Parathyroid adenoma (tissue), 2 donors: Measurements from ENCODE around the gene ASH1L.
"Not testable (repeated sequence)": the region's sequence is repeated elsewhere in the genome, so short reads cannot be mapped to it uniquely, and the experiment has no call there.

Experiments used
- H2AFZ ChIP-seq: fragments of 300-600 bp; sonication (generic); one replicate; pipeline ENCODE4 v1.7.0; 2017; ENCODE audit warnings: antibody characterized with exemption, mild to moderate bottlenecking
- H3K27ac ChIP-seq: fragments of 300-600 bp; sonication (generic); one replicate; pipeline ENCODE4 v1.7.0; 2017
- H3K27me3 ChIP-seq: fragments of 300-600 bp; sonication (generic); one replicate; pipeline ENCODE4 v1.7.0; 2017; ENCODE audit warnings: low read length; ENCODE audit not compliant: control insufficient read depth, insufficient read depth
- H3K36me3 ChIP-seq: fragments of 300-600 bp; sonication (generic); one replicate; pipeline ENCODE4 v1.7.0; 2017; ENCODE audit warnings: low read length; ENCODE audit not compliant: control insufficient read depth, insufficient read depth
- H3K4me1 ChIP-seq: fragments of 300-600 bp; sonication (generic); one replicate; pipeline ENCODE4 v1.7.0; 2017; ENCODE audit warnings: control low read depth
- H3K4me2 ChIP-seq: fragments of 300-600 bp; sonication (generic); one replicate; pipeline ENCODE4 v1.7.0; 2017; ENCODE audit warnings: low read length
- H3K4me3 ChIP-seq: fragments of 300-600 bp; sonication (generic); one replicate; pipeline ENCODE4 v1.7.0; 2017; ENCODE audit warnings: low read depth, low read length
- H3K79me2 ChIP-seq: fragments of 300-600 bp; sonication (generic); one replicate; pipeline ENCODE4 v1.7.0; 2017; ENCODE audit warnings: control low read depth
- H3K9ac ChIP-seq: fragments of 300-600 bp; sonication (generic); one replicate; pipeline ENCODE4 v1.7.0; 2017; ENCODE audit warnings: mild to moderate bottlenecking
- H3K9me3 ChIP-seq: fragments of 300-600 bp; sonication (generic); one replicate; pipeline ENCODE4 v1.7.0; 2017; ENCODE audit warnings: low read length; ENCODE audit not compliant: control insufficient read depth
- TF ChIP-seq, protein P1 (sequence below): fragments of 300-600 bp; sonication (generic); IDR thresholded peaks from one replicate; pipeline ENCODE4 v1.7.0; 2017; ENCODE audit warnings: antibody characterized with exemption, mild to moderate bottlenecking
- donor health status: primary hyperparathyroidism.

ASH1L gene, protein sequence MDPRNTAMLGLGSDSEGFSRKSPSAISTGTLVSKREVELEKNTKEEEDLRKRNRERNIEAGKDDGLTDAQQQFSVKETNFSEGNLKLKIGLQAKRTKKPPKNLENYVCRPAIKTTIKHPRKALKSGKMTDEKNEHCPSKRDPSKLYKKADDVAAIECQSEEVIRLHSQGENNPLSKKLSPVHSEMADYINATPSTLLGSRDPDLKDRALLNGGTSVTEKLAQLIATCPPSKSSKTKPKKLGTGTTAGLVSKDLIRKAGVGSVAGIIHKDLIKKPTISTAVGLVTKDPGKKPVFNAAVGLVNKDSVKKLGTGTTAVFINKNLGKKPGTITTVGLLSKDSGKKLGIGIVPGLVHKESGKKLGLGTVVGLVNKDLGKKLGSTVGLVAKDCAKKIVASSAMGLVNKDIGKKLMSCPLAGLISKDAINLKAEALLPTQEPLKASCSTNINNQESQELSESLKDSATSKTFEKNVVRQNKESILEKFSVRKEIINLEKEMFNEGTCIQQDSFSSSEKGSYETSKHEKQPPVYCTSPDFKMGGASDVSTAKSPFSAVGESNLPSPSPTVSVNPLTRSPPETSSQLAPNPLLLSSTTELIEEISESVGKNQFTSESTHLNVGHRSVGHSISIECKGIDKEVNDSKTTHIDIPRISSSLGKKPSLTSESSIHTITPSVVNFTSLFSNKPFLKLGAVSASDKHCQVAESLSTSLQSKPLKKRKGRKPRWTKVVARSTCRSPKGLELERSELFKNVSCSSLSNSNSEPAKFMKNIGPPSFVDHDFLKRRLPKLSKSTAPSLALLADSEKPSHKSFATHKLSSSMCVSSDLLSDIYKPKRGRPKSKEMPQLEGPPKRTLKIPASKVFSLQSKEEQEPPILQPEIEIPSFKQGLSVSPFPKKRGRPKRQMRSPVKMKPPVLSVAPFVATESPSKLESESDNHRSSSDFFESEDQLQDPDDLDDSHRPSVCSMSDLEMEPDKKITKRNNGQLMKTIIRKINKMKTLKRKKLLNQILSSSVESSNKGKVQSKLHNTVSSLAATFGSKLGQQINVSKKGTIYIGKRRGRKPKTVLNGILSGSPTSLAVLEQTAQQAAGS (N-terminal part only)

DNA sequence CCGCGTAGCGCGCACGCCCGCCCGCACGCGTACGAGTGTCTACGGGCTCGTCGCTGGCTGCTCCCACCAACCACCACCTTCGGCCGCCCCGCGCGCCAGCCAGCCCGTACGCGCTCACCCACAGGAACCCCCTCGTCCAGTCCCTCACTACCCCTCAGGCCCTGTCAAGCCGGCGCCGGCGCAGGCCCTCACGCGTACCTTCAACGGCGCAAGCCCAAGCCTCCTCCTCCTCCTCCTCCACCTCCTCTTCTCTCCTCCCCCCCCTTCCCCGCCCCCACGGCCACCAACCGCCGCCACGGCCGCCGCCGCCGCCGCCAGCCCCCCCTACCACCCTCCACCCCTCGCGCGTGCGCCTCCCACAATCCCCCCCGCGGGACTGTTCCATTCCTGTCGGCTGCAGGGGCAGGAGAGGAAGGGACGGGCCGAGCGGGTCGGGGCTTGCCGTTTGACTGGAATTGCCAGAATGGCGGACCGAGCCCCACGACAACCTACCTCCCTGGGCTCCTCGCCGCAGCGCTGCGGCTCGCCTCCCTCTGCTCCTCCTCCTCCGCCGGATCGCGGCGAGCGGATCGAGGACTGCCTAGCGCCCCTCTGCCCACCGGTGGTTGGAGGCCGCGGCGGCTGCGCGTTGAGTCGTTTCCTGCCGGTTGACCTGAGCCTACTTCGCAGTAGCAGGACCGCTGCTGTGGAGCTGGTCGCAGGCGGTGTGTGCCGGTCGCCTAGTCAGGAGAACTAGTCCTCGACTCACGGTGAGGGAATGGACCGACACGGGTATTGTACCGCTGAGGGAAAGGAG, at the start of gene ASH1L:
Gene ASH1L, minus strand, starts transcription at position 223 of the 796 bp plus-strand sequence. CDS start 41,284 bp downstream, outside the sequence.
- peak within 1 kb of the TSS; percentile 84 for H3K9ac ChIP-seq
- H3K79me2 ChIP-seq = peaks cover 17% of the 10 kb centered on the region
- H2AFZ ChIP-seq = peak within 1 kb of the TSS; percentile 85
- peak within 1 kb of the TSS; percentile 99 for H3K4me3 ChIP-seq
- H3K4me1 ChIP-seq = peaks cover 2% of the 10 kb centered on the region
- no peaks in the 10 kb centered on the region for H3K9me3 ChIP-seq
- H3K4me2 ChIP-seq = peak within 1 kb of the TSS; percentile 98
- TF ChIP-seq, protein P1, sequence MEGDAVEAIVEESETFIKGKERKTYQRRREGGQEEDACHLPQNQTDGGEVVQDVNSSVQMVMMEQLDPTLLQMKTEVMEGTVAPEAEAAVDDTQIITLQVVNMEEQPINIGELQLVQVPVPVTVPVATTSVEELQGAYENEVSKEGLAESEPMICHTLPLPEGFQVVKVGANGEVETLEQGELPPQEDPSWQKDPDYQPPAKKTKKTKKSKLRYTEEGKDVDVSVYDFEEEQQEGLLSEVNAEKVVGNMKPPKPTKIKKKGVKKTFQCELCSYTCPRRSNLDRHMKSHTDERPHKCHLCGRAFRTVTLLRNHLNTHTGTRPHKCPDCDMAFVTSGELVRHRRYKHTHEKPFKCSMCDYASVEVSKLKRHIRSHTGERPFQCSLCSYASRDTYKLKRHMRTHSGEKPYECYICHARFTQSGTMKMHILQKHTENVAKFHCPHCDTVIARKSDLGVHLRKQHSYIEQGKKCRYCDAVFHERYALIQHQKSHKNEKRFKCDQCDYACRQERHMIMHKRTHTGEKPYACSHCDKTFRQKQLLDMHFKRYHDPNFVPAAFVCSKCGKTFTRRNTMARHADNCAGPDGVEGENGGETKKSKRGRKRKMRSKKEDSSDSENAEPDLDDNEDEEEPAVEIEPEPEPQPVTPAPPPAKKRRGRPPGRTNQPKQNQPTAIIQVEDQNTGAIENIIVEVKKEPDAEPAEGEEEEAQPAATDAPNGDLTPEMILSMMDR = no peak
- no peaks in the 10 kb centered on the region for H3K36me3 ChIP-seq
- peak within 1 kb of the TSS; percentile 96 for H3K27ac ChIP-seq
- no peaks in the 10 kb centered on the region for H3K27me3 ChIP-seq

DNA sequence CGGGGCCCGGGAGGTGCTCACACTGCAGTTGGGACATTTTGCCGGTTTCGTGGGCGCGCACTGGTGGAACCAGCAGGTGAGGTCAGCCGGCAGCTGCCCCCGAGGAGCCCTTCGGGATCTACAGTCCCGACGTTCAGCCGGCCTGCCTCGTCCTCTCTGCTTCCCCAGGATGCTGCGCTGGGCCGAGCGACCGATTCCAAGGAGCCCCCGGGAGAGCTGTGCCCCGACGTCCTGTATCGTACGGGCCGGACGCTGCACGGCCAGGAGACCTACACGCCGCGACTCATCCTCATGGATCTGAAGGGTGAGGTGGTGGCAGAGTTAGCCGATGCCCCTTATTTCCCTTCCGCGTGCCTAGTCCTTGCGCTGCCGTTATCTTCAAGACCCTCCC, 47.6 kb upstream of the ASH1L start:
- not testable (repeated sequence) for H3K27ac ChIP-seq
- H3K4me3 ChIP-seq = peak overlapping the region; percentile 83

DNA sequence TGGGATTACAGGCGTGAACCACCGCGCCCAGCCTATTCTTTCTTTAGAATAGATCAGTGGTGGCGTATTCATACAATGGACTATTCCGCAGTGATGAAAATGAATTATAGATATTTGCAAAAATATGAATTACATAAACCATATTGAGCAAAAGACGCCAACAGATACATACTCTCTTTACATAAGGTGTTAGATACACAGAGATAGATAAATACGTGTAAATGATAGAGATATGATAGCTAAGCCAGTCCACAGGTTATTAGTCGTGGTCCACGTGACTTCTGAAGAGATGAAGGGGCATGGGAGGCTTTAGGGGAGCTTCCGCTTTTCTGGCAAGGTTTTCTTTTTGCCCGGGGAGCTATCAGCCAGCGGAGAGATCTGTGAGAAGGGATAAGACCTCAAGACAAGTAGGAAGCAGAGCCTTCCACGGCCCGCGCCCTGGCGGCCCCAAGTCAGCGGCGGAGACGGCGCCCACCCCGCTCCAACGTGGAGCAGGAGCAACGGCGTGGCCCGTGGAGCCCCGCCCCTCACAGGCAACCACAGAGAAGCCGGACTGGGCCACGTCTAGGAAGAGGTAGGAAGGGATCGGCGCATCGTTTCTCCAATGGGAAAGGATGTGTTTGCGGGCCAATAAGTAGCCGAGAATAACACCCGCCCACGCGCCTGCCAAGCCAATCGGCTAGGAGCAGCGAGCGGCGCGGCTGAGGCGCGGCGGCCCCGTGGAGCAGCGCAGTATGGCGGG, 47.1 kb upstream of the ASH1L start, which contains the start of gene MSTO1:
Gene MSTO1, plus strand, starts transcription at position 704 of the 742 bp plus-strand sequence. Its CDS starts 31 bp downstream, at position 735.
- H3K27ac ChIP-seq = peak within 1 kb of the TSS; percentile 36
- TF ChIP-seq, protein P1 = no peak

More for the DNA sequence above, 47.6 kb upstream of the ASH1L start:
- not testable (repeated sequence) for H3K9ac ChIP-seq, H3K79me2 ChIP-seq, H3K36me3 ChIP-seq, H3K27me3 ChIP-seq, H2AFZ ChIP-seq, H3K9me3 ChIP-seq, H3K4me2 ChIP-seq, H3K4me1 ChIP-seq

DNA sequence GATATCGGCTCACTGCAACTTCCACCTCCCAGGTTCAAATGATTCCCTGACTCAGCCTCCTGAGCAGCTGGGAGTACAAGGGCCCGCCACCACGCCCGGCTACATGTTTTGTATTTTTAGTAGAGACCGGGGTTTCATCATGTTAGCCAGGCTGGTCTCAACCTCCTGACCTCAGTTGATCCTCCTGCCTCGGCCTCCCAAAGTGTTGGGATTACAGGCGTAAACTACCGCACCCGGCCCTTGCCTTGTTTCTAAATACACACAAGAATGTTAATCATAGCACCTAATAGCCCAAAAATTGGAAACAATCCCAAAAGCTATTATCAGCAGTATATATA, 46.3 kb upstream of the ASH1L start:
- Histone ChIP-seq H3K79me2 (no peaks in the 10 kb centered on the region), H3K36me3 (no peaks in the 10 kb centered on the region), H3K27me3 (no peaks in the 10 kb centered on the region), H3K9me3 (no peaks in the 10 kb centered on the region), H3K27ac (no peak overlapping the region), H3K9ac (no peak overlapping the region), H2AFZ (no peak overlapping the region), H3K4me3 (no peak overlapping the region), H3K4me2 (no peak overlapping the region), H3K4me1 (no peaks in the 10 kb centered on the region)
- TF ChIP-seq, protein P1 = no peak

More for the DNA sequence above, 47.1 kb upstream of the ASH1L start, which contains the start of gene MSTO1:
- Histone ChIP-seq H3K79me2 (no peaks in the 10 kb centered on the region), H3K9ac (no peak within 1 kb of the TSS), H3K27me3 (no peaks in the 10 kb centered on the region), H3K4me2 (peak within 1 kb of the TSS; percentile 100), H2AFZ (peak within 1 kb of the TSS; percentile 88), H3K9me3 (no peaks in the 10 kb centered on the region), H3K4me3 (peak within 1 kb of the TSS; percentile 83), H3K36me3 (no peaks in the 10 kb centered on the region), H3K4me1 (no peaks in the 10 kb centered on the region)
